Tibial nerve (tissue), 4 donors: ENCODE results near the gene TNRC6C. TPM values are rescaled to one million over a fixed set of nuclear protein-coding genes. Genes with fewer than 3 reads are reported as not detected.

Experiments
- DNase-seq, 2 donors: peaks; one replicate each; pipeline ENCODE4 v3.0.0-alpha.2; 2019; ENCODE audit warnings: low spot score in 2 of 2
- H3K27ac ChIP-seq, 4 donors: fragments of 200-600 bp; sonication (generic) in 3 of 4; one replicate each; pipeline ENCODE4 v1.5.1; 2017 to 2019; ENCODE audit warnings: mild to moderate bottlenecking in 1 of 4
- H3K27me3 ChIP-seq, 2 donors: fragments of 200-600 bp; sonication (generic) in 1 of 2; one replicate each; pipeline versions ENCODE4 v1.5.1 to v1.6.0; 2017 to 2019
- H3K36me3 ChIP-seq, 3 donors: fragments of 200-600 bp; sonication (generic); one replicate each; pipeline ENCODE4 v1.5.1; 2018 to 2019
- H3K4me1 ChIP-seq, 4 donors: fragments of 200-600 bp; sonication (generic) in 3 of 4; one replicate each; pipeline ENCODE4 v1.5.1; 2017 to 2019
- H3K4me3 ChIP-seq, 4 donors: fragments of 200-600 bp; sonication (generic) in 3 of 4; one replicate each; pipeline ENCODE4 v1.5.1; 2017 to 2019; ENCODE audit warnings: mild to moderate bottlenecking in 1 of 4, moderate library complexity in 1 of 4
- H3K9me3 ChIP-seq, 4 donors: fragments of 200-600 bp; sonication (generic) in 3 of 4; one replicate each; pipeline ENCODE4 v1.5.1; 2017 to 2019
- CTCF ChIP-seq, 5 experiments: fragments of 200-600 bp in 3 of 5; fragments of 450-650 bp in 2 of 5; sonication (generic) in 3 of 5; IDR thresholded peaks; one replicate each; pipeline ENCODE4 v1.5.1; 2016 to 2019; ENCODE audit warnings: antibody characterized with exemption in 5 of 5, mild to moderate bottlenecking in 3 of 5, moderate library complexity in 2 of 5
- EP300 ChIP-seq, 2 donors: sonication (generic); formaldehyde crosslinking; IDR thresholded peaks; one replicate each; pipeline ENCODE4 v1.6.1; 2017; ENCODE audit warnings: antibody characterized with exemption in 2 of 2, mild to moderate bottlenecking in 1 of 2
- POLR2A ChIP-seq, 2 donors: fragments of 450-650 bp; IDR thresholded peaks; one replicate each; pipeline ENCODE4 v1.6.1; 2017; ENCODE audit warnings: antibody characterized with exemption in 2 of 2, mild to moderate bottlenecking in 2 of 2, moderate library complexity in 2 of 2
- WGBS, 2 donors: methylation state at CpG; one replicate each; pipeline ENCODE4 v1.1.5; 2018; 5-methylcytosine and 5-hydroxymethylcytosine counted together
- total RNA-seq, 4 donors: library from RNA; depleted of rRNA; stranded (reverse); fragments of >200 nt; gene quantifications; one replicate each; pipeline ENCODE4 v1.1.0, GENCODE V29; 2016

Gene TNRC6C
- total RNA-seq, 4 donors from 2014 or later = 24.0 to 43.5 (median 34.3) TPM

GRCh38 chr17:78044280-78044835 is 85.9 kb downstream of the TNRC6C start:
- H3K36me3 ChIP-seq = peaks cover 0 to 15% (median 4%) of the 10 kb centered on the region in 3 donors
- H3K4me3 ChIP-seq = no peak overlapping the region
- DNase-seq = no peak
- TF ChIP-seq POLR2A (IDR thresholded peaks at IDR 0.05) (no peak), EP300 (IDR thresholded peaks at IDR 0.05) (no peak), CTCF (IDR thresholded peaks at IDR 0.05) (no peak)
- peak overlapping the region in 1 of 4 donors; percentile 13 for H3K27ac ChIP-seq
- H3K27me3 ChIP-seq = no peaks in the 10 kb centered on the region
- WGBS, 2 donors = 57 to 77% methylated on average over 3 of the region's 3 CpGs
- H3K4me1 ChIP-seq = peaks cover 0 to 43% (median 3%) of the 10 kb centered on the region in 4 donors
- no peaks in the 10 kb centered on the region for H3K9me3 ChIP-seq

GRCh38 chr17:78045316-78045715 is 86.8 kb downstream of the TNRC6C start:
- no peak overlapping the region for H3K4me3 ChIP-seq
- no peaks in the 10 kb centered on the region for H3K27me3 ChIP-seq
- DNase-seq = no peak
- H3K9me3 ChIP-seq = no peaks in the 10 kb centered on the region
- H3K36me3 ChIP-seq = peaks cover 0 to 25% (median 4%) of the 10 kb centered on the region in 3 donors
- peaks cover 0 to 34% (median under 1%) of the 10 kb centered on the region in 4 donors for H3K4me1 ChIP-seq
- TF ChIP-seq EP300 (IDR thresholded peaks at IDR 0.05) = no peak
- no peak for TF ChIP-seq POLR2A (IDR thresholded peaks at IDR 0.05)
- no peak for TF ChIP-seq CTCF (IDR thresholded peaks at IDR 0.05)
- WGBS, 2 donors = 91 to 93% methylated on average over 5 of the region's 5 CpGs
- H3K27ac ChIP-seq = no peak overlapping the region

GRCh38 chr17:78046923-78047322 is 88.4 kb downstream of the TNRC6C start:
- no peak for DNase-seq
- Histone ChIP-seq H3K4me3 (no peak overlapping the region), H3K27ac (no peak overlapping the region), H3K27me3 (no peaks in the 10 kb centered on the region), H3K36me3 (peaks cover 0 to 41% (median 4%) of the 10 kb centered on the region in 3 donors), H3K4me1 (peaks cover 0 to 20% (median 0%) of the 10 kb centered on the region in 4 donors), H3K9me3 (no peaks in the 10 kb centered on the region)
- WGBS, 2 donors = 76 to 95% methylated on average over 2 of the region's 2 CpGs
- TF ChIP-seq CTCF (IDR thresholded peaks at IDR 0.05) (no peak), POLR2A (IDR thresholded peaks at IDR 0.05) (no peak), EP300 (IDR thresholded peaks at IDR 0.05) (no peak)

GRCh38 chr17:78048346-78049292 is 90.1 kb downstream of the TNRC6C start:
- Histone ChIP-seq H3K27me3 (no peaks in the 10 kb centered on the region), H3K4me3 (no peak overlapping the region), H3K36me3 (peaks cover 0 to 55% (median 4%) of the 10 kb centered on the region in 3 donors), H3K4me1 (peaks cover 0 to 8% (median 0%) of the 10 kb centered on the region in 4 donors), H3K9me3 (no peaks in the 10 kb centered on the region), H3K27ac (no peak overlapping the region)
- WGBS, 2 donors = 87 to 88% methylated on average over 10 of the region's 10 CpGs
- DNase-seq = no peak
- TF ChIP-seq POLR2A (IDR thresholded peaks at IDR 0.05) = no peak
- TF ChIP-seq CTCF (IDR thresholded peaks at IDR 0.05) = no peak

GRCh38 chr17:78049609-78050008 is 91.1 kb downstream of the TNRC6C start:
- TF ChIP-seq EP300 (IDR thresholded peaks at IDR 0.05) (no peak), POLR2A (IDR thresholded peaks at IDR 0.05) (no peak), CTCF (IDR thresholded peaks at IDR 0.05) (no peak)
- Histone ChIP-seq H3K27ac (no peak overlapping the region), H3K36me3 (peaks cover 0 to 62% (median 4%) of the 10 kb centered on the region in 3 donors), H3K27me3 (no peaks in the 10 kb centered on the region), H3K9me3 (no peaks in the 10 kb centered on the region), H3K4me1 (peaks cover 0 to 5% (median 0%) of the 10 kb centered on the region in 4 donors), H3K4me3 (no peak overlapping the region)
- 94 to 100% methylated on average over 2 of the region's 2 CpGs for WGBS, 2 donors
- DNase-seq = no peak
